Body of pancreas (tissue), 4 donors: ENCODE results near the gene PROZ. TPM values are rescaled to one million over a fixed set of nuclear protein-coding genes. Genes with fewer than 3 reads are reported as not detected.

Experiments
- ATAC-seq: fragments of 150-250 bp; one replicate; pipeline ENCODE4 v1.9.1; 2016
- DNase-seq, 4 donors: peaks; one replicate each; pipeline ENCODE4 v3.0.0-alpha.2; 2019
- H3K27ac ChIP-seq, 4 donors: fragments of 200-600 bp; sonication (generic); 1 replicate in 3 of 4; 2 replicates in 1 of 4; pipeline versions ENCODE4 v1.5.1 to v1.6.1; 2016 to 2019; ENCODE audit warnings: mild to moderate bottlenecking in 1 of 4, mixed read lengths in 1 of 4, moderate library complexity in 1 of 4
- H3K27me3 ChIP-seq, 2 donors: fragments of 200-600 bp; sonication (generic); one replicate each; pipeline ENCODE4 v1.6.0; 2016; ENCODE audit warnings: mild to moderate bottlenecking in 1 of 2
- H3K36me3 ChIP-seq, 2 donors: fragments of 200-600 bp; sonication (generic); replicated peaks in 1 of 2; 2 replicates each; pipeline ENCODE4 v1.5.1; 2016; ENCODE audit warnings: low read depth in 2 of 2; ENCODE audit not compliant: insufficient read depth in 1 of 2
- H3K4me1 ChIP-seq: fragments of 200-600 bp; sonication (generic); one replicate; pipeline ENCODE4 v1.6.0; 2016
- H3K4me3 ChIP-seq, 2 donors: fragments of 200-600 bp; sonication (generic); 1 replicate in 1 of 2; 2 replicates in 1 of 2; pipeline ENCODE4 v1.5.1; 2016 to 2019
- H3K9me3 ChIP-seq, 3 donors: fragments of 200-600 bp; sonication (generic); 1 replicate in 2 of 3; 2 replicates in 1 of 3; pipeline ENCODE4 v1.5.1; 2016
- POLR2A ChIP-seq, 3 donors: fragments of 450-650 bp; IDR thresholded peaks; one replicate each; pipeline ENCODE4 v1.6.1; 2016; ENCODE audit warnings: antibody characterized with exemption in 3 of 3, mild to moderate bottlenecking in 2 of 3
- WGBS, 2 donors: methylation state at CpG; one replicate each; pipeline ENCODE4 v1.1.5; 2017; 5-methylcytosine and 5-hydroxymethylcytosine counted together
- intact Hi-C: fragments of 100-400 bp; cut with DNase I; formaldehyde crosslinking; loops from one replicate; pipeline ENCODE4 v1.15.1; 2023
- total RNA-seq, 2 donors: library from RNA; depleted of rRNA; stranded (reverse); fragments of >200 nt; gene quantifications; one replicate each; pipeline ENCODE4 v1.1.0, GENCODE V29; 2016
- TF ChIP-seq, protein P1 (sequence below), 7 experiments: fragments of 450-650 bp in 4 of 7; fragments of 200-600 bp in 3 of 7; sonication (generic) in 3 of 7; IDR thresholded peaks; one replicate each; pipeline ENCODE4 v1.5.1; 2016 to 2019; ENCODE audit warnings: antibody characterized with exemption in 7 of 7

PROZ gene
- total RNA-seq, 2 donors from 2014 or later = not detected

DNA sequence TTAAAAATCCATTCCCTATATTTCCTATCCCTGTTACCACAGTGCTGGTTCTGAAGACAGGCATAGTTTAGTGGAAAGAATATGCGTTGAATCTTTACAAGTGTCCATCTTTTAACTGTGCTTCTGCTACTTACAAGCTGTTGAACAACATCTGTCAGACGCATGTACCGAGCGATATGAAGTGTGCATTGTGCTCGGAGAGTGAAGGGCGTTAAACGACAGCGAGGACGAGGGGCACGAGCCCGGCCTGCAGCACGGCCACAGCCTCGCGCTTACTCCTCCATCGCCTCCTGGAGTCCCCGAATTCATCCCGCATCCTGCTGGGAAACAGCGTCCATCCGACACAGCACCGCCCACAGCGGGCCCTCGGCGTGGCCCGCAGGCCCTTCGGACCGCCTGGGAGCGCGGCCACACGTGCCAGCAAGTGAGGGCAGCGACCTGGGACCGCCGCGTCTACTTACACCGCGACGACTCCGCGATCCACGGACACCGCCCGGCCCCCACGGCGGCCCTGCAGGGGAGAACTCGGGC lies 49.5 kb downstream of the PROZ start:
- intact Hi-C loops = no loop called here
- peak; percentile 31 to 48 (median 42) for DNase-seq
- Histone ChIP-seq H3K27me3 (no peaks in the 10 kb centered on the region), H3K4me3 (peak overlapping the region; percentile 88), H3K27ac (peak overlapping the region; percentile 95 to 99 (median 98)), H3K4me1 (peaks cover 60% of the 10 kb centered on the region), H3K36me3 (no peaks in the 10 kb centered on the region), H3K9me3 (no peaks in the 10 kb centered on the region)
- ATAC-seq = peak; percentile 12
- WGBS, 2 donors = 1% methylated on average over 20 to 44 of the region's 44 CpGs
- TF ChIP-seq, protein P1, sequence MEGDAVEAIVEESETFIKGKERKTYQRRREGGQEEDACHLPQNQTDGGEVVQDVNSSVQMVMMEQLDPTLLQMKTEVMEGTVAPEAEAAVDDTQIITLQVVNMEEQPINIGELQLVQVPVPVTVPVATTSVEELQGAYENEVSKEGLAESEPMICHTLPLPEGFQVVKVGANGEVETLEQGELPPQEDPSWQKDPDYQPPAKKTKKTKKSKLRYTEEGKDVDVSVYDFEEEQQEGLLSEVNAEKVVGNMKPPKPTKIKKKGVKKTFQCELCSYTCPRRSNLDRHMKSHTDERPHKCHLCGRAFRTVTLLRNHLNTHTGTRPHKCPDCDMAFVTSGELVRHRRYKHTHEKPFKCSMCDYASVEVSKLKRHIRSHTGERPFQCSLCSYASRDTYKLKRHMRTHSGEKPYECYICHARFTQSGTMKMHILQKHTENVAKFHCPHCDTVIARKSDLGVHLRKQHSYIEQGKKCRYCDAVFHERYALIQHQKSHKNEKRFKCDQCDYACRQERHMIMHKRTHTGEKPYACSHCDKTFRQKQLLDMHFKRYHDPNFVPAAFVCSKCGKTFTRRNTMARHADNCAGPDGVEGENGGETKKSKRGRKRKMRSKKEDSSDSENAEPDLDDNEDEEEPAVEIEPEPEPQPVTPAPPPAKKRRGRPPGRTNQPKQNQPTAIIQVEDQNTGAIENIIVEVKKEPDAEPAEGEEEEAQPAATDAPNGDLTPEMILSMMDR (IDR thresholded peaks at IDR 0.05) = no peak
- TF ChIP-seq POLR2A (IDR thresholded peaks at IDR 0.05) = no peak

GRCh38 chr13:113208421-113209335 lies 50.2 kb downstream of the PROZ start, which contains the start of gene PCID2:
PCID2 (minus strand) TSS chr13:113208669; CDS start chr13:113208634, 35 bp downstream.
- ATAC-seq = peak; percentile 87
- intact Hi-C loops = no loop called here

DNA sequence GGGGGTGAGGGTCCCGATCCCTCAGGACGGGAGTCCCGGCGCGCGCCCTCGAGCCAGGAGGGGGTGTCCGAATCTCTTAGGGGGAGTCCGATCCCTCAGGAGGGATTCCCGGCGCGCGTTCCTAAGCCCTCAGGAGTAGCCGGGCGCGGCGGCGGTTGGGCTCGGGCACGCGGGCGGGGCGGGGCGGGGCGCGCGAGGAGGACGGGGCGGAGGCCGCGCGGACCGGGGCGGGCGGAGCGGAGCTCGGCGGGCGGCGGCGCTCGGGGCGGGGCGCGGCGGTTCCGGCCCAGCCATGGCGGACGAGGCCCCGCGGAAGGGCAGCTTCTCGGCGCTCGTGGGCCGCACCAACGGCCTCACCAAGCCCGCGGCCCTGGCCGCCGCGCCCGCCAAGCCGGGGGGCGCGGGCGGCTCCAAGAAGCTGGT lies 50.9 kb downstream of the PROZ start, which contains the start of gene CUL4A:
Gene CUL4A (plus strand): TSS at position 278 of the 423 bp plus-strand sequence. CDS start 15 bp downstream, at position 293.
- Histone ChIP-seq H3K4me1 (peaks cover 58% of the 10 kb centered on the region), H3K36me3 (no peaks in the 10 kb centered on the region), H3K4me3 (peak within 1 kb of the TSS; percentile 88), H3K9me3 (no peaks in the 10 kb centered on the region), H3K27ac (peak within 1 kb of the TSS; percentile 95 to 99 (median 98)), H3K27me3 (no peaks in the 10 kb centered on the region)
- ATAC-seq = peak; percentile 82
- TF ChIP-seq, protein P1 (IDR thresholded peaks at IDR 0.05) = no peak
- no peak for TF ChIP-seq POLR2A (IDR thresholded peaks at IDR 0.05)
- DNase-seq = peak; percentile 80 to 83 (median 82)
- WGBS, 2 donors = 0% methylated on average over 38 of the region's 66 CpGs; no CpG with 5 or more reads in 1 of the 2 donors
- intact Hi-C loops = no loop called here

More at GRCh38 chr13:113208421-113209335, 50.2 kb downstream of the PROZ start, which contains the start of gene PCID2:
- H3K9me3 ChIP-seq = no peaks in the 10 kb centered on the region
- no peaks in the 10 kb centered on the region for H3K27me3 ChIP-seq
- DNase-seq = peak; percentile 87 to 93 (median 92)
- H3K4me1 ChIP-seq = peaks cover 60% of the 10 kb centered on the region
- peak within 1 kb of the TSS; percentile 88 for H3K4me3 ChIP-seq
- H3K36me3 ChIP-seq = no peaks in the 10 kb centered on the region
- TF ChIP-seq POLR2A (IDR thresholded peaks at IDR 0.05) = peak; percentile 74 to 86 (median 85)
- TF ChIP-seq, protein P1 (IDR thresholded peaks at IDR 0.05) = peak in 1 of 7 experiments; percentile 3
- WGBS, 2 donors = 1 to 5% methylated on average over 4 to 91 of the region's 103 CpGs
- H3K27ac ChIP-seq = peak within 1 kb of the TSS; percentile 95 to 99 (median 98)

GRCh38 chr13:113209759-113210421 lies 51.4 kb downstream of the PROZ start:
- Histone ChIP-seq H3K36me3 (no peaks in the 10 kb centered on the region), H3K27me3 (no peaks in the 10 kb centered on the region), H3K9me3 (no peaks in the 10 kb centered on the region), H3K4me1 (peaks cover 58% of the 10 kb centered on the region), H3K4me3 (peak overlapping the region in 1 of 2 donors; percentile 23), H3K27ac (peak overlapping the region; percentile 71 to 99 (median 96))
- DNase-seq (peak; percentile 64 to 72 (median 70)), ATAC-seq (peak; percentile 52)
- intact Hi-C loops = no loop called here
- WGBS, 2 donors = 0 to 1% methylated on average over 9 to 38 of the region's 67 CpGs
- TF ChIP-seq, protein P1 (IDR thresholded peaks at IDR 0.05) = peak in 2 of 7 experiments; percentile 5 to 8
- TF ChIP-seq POLR2A (IDR thresholded peaks at IDR 0.05) = peak in 1 of 3 donors; percentile 40
